Left lung (tissue), 10 donors: ENCODE data around the gene SLC25A41. TPM values are rescaled to one million over a fixed set of nuclear protein-coding genes. Genes with fewer than 3 reads are reported as not detected.
"Not testable (repeated sequence)": the region's sequence is repeated elsewhere in the genome, so short reads cannot be mapped to it uniquely, and the experiment has no call there.

Experiments
- ATAC-seq: fragments of 200-7000 bp; cut with Tn5 transposase; one replicate; pipeline ENCODE4 v1.9.1; 2020; ENCODE audit warnings: moderate library complexity
- DNase-seq, 4 donors: peaks; one replicate each; pipeline ENCODE4 v3.0.0-alpha.2; 2013 to 2020
- H3K27ac ChIP-seq, 2 donors: fragments of 200-600 bp; sonication (generic) in 1 of 2; one replicate each; pipeline versions ENCODE4 v1.5.0 to v1.8.0; 2020 to 2021
- H3K27me3 ChIP-seq, 2 donors: fragments of 200-600 bp; sonication (generic) in 1 of 2; one replicate each; pipeline versions ENCODE4 v1.5.0 to v1.8.0; 2020 to 2021
- H3K36me3 ChIP-seq, 2 donors: fragments of 200-600 bp; sonication (generic) in 1 of 2; one replicate each; pipeline versions ENCODE4 v1.5.0 to v1.8.0; 2020 to 2021
- H3K4me1 ChIP-seq, 2 donors: fragments of 200-600 bp; one replicate each; pipeline ENCODE4 v1.8.0; 2021
- H3K4me3 ChIP-seq, 2 donors: fragments of 200-600 bp; sonication (generic) in 1 of 2; one replicate each; pipeline versions ENCODE4 v1.5.0 to v1.8.0; 2020 to 2021; ENCODE audit warnings: mild to moderate bottlenecking in 1 of 2
- H3K9me3 ChIP-seq, 2 donors: fragments of 200-600 bp; sonication (generic) in 1 of 2; one replicate each; pipeline versions ENCODE4 v1.5.0 to v1.8.0; 2020 to 2021
- CTCF ChIP-seq, 2 donors: fragments of 200-600 bp; sonication (generic) in 1 of 2; IDR thresholded peaks; one replicate each; pipeline versions ENCODE4 v1.5.0 to v1.8.0; 2021; ENCODE audit warnings: antibody characterized with exemption in 2 of 2
- intact Hi-C, 2 donors: fragments of 100-400 bp; cut with DNase I; formaldehyde crosslinking; loops; one replicate each; pipeline versions ENCODE4 v1.11.2 to v1.14.2; 2022
- polyA plus RNA-seq, 6 donors: library from polyadenylated mRNA; unstranded; fragments of 120-200 nt; gene quantifications; one replicate each; pipeline ENCODE4 v1.2.1, GENCODE V29; 2013; ENCODE audit not compliant: insufficient read length in 6 of 6
- total RNA-seq, 2 donors: library from RNA; stranded (reverse); fragmentation: NEBNext Ultra II Directional; extraction: Animal tissue kit (Norgen Biotek cat#: 25700); gene quantifications; one replicate each; pipeline ENCODE4 v1.2.1, GENCODE V29; 2021
- donor health status: DM: no; HTN: yes; CAD: no.
- donor health status: DM: no; HTN: no; CAD: no.

SLC25A41 gene
- total and polyA plus RNA-seq, 8 donors = 0.31 to 1.7 (median 0.71) TPM

- TF ChIP-seq CTCF (IDR thresholded peaks at IDR 0.05) = no peak
- H3K27me3 ChIP-seq = no peaks in the 10 kb centered on the region
- ATAC-seq (no peak), DNase-seq (no peak)
- no peaks in the 10 kb centered on the region for H3K36me3 ChIP-seq
- intact Hi-C loops = no loop called here
- no peaks in the 10 kb centered on the region for H3K4me1 ChIP-seq
- no peak overlapping the region for H3K4me3 ChIP-seq
- no peaks in the 10 kb centered on the region for H3K9me3 ChIP-seq
- no peak overlapping the region for H3K27ac ChIP-seq
Observed at GRCh38 chr19:6440905-6441304, 7.3 kb upstream of the SLC25A41 start.

DNA sequence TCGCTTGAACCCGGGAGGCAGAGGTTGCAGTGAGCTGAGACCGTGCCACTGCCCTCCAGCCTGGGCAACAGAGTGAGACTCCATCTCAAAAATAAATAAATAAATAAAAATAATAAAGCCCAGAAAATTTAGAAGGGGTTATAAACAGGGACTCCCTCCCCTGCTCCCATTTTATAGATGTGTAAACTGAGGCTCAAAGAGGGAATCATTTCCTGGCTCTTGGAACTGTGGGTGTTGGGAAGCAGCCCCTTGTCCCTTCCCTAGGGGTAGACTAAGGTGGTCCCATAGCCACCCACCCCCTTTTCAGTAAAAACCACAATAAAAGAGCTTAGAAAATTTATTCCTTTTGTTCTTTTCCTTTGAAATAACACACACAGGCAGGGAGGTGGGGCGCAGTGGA is 6.2 kb upstream of the SLC25A41 start:
- ATAC-seq = no peak
- no peaks in the 10 kb centered on the region for H3K4me1 ChIP-seq
- H3K27ac ChIP-seq = no peak overlapping the region
- H3K4me3 ChIP-seq = no peak overlapping the region
- intact Hi-C loops = no loop called here
- H3K36me3 ChIP-seq = no peaks in the 10 kb centered on the region
- no peak for TF ChIP-seq CTCF (IDR thresholded peaks at IDR 0.05)
- no peaks in the 10 kb centered on the region for H3K9me3 ChIP-seq
- no peak for DNase-seq
- no peaks in the 10 kb centered on the region for H3K27me3 ChIP-seq

GRCh38 chr19:6433165-6433564 is 398 bp downstream of the SLC25A41 start:
- ATAC-seq (no peak), DNase-seq (no peak)
- Histone ChIP-seq H3K4me3 (no peak overlapping the region), H3K4me1 (no peaks in the 10 kb centered on the region), H3K27me3 (no peaks in the 10 kb centered on the region), H3K9me3 (no peaks in the 10 kb centered on the region), H3K27ac (no peak overlapping the region), H3K36me3 (no peaks in the 10 kb centered on the region)
- intact Hi-C loops = no loop called here
- TF ChIP-seq CTCF (IDR thresholded peaks at IDR 0.05) = no peak

DNA sequence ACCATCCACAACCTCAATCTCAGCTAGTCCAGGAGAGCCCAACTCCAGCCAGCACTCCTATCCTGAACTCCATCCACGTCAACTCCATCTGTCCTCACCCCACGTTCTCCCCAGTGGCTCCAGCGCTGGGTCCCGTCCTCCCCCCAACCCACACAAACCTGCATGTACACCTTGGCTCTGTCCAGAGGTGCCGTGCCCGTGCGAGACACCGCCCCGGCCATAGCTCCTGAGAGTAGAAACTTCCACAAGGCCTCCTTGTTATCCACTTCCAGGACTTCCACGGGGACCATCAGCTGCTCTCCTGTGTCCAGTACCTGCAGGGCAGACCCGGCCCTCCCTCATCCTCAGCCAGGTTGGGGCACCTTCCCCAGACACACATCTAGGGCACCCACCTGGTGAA is 1.7 kb downstream of the SLC25A41 start:
- Histone ChIP-seq H3K27me3 (no peaks in the 10 kb centered on the region), H3K4me3 (no peak overlapping the region), H3K36me3 (no peaks in the 10 kb centered on the region), H3K4me1 (no peaks in the 10 kb centered on the region), H3K9me3 (no peaks in the 10 kb centered on the region), H3K27ac (no peak overlapping the region)
- ATAC-seq (no peak), DNase-seq (no peak)
- no peak for TF ChIP-seq CTCF (IDR thresholded peaks at IDR 0.05)
- intact Hi-C loops = no loop called here

DNA sequence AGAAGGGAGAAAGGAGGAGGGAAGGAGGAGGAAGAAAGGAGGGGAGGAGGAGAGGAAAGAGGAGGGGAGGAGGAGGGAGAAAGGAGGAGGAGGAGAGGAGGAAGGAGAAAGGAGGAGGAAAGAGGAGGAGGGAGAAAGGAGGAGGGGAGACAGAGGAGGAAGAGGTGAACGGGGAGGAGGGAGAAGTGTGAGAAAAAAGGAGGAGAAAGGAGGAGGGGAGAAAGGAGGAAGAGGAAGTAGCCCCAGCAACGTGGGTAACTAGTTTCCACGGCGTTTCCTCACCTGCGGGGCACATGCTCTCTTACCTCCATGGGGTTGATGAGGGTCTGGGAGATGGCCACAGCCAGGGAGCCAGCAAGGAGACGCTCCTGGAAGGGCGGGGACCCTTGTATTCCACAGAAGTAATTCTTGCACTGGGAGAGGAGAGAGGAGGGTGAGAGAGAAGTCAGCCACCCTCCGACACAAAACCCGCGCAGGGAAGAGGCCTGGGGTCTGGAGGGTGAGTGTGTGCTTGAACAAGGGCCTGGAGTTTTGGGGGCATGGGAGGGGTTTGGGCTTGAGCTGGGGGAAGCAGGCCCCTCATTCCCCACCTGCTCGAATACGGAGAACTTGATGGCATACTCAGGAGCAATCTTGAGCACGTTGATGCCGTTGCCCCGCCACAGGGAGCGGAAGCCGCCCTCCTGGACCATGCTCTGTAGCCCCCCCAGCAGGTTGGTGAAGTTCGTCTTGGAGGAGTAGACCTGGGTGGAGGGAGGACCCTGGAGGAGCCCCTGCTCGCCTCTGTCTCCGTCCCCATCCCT is 3.9 kb downstream of the SLC25A41 start:
- Histone ChIP-seq H3K4me3 (no peak overlapping the region), H3K27me3 (no peaks in the 10 kb centered on the region), H3K4me1 (peaks cover 0 to 5% of the 10 kb centered on the region in 2 donors), H3K27ac (no peak overlapping the region), H3K9me3 (no peaks in the 10 kb centered on the region), H3K36me3 (no peaks in the 10 kb centered on the region)
- TF ChIP-seq CTCF (IDR thresholded peaks at IDR 0.05) = no peak
- no peak for DNase-seq
- no peak for ATAC-seq
- intact Hi-C loops = no loop called here

DNA sequence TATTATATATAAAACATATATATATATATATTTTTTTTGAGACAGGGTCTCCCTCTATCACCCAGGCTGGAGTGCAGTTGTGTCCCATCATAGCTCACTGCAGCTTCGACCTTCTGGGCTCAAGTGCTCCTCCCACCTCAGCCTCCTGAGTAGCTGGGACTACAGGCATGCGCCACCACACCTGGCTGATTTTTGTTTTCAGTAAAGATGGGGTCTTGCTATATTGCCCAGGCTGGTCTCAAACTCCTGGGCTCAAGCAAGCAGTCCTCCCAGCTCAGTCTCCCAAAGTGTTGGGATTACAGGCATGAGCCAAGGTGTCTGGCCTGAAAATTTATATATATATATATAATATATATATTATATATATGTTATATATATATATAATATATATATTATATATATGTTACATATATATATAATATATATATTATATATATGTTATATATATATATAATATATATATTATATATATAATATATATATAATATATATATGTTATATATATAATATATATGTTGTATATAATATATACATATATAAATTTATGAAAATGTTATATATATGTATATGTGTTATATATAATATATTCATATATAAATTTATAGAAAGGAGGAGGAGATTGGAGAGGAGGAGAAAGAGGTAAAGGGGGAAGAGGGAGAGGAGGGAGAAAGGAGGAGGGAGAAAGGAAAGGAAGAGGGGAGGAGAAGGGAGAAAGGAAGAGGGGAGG is 4.7 kb downstream of the SLC25A41 start:
- ATAC-seq, H3K27ac ChIP-seq, H3K36me3 ChIP-seq, intact Hi-C loops, H3K27me3 ChIP-seq, H3K4me3 ChIP-seq, DNase-seq, H3K4me1 ChIP-seq, H3K9me3 ChIP-seq: not testable (repeated sequence)
